Fibroblast of lung (primary cell): ENCODE measurements around the gene COL9A3. TPM values are rescaled to one million over a fixed set of nuclear protein-coding genes. Genes with fewer than 3 reads are reported as not detected.

Experiments
- DNase-seq, 2 donors: peaks; one replicate each; pipeline versions ENCODE4 v3.0.0 to v3.0.0-alpha.2; 2010; ENCODE audit warnings: low read depth in 2 of 2
- H2AFZ ChIP-seq: 2 replicates; pipeline ENCODE4 v1.5.1; 2012; ENCODE audit warnings: low read length, control low read depth, inconsistent platforms
- H3K27ac ChIP-seq: 2 replicates; pipeline ENCODE4 v1.5.1; 2011; ENCODE audit warnings: low read length, control low read depth; ENCODE audit not compliant: insufficient read depth
- H3K27me3 ChIP-seq: 2 replicates; pipeline ENCODE4 v1.5.1; 2011; ENCODE audit warnings: mild to moderate bottlenecking, low read length; ENCODE audit not compliant: control insufficient read depth, insufficient read depth
- H3K36me3 ChIP-seq: 2 replicates; pipeline ENCODE4 v1.5.1; 2011; ENCODE audit warnings: low read length; ENCODE audit not compliant: control insufficient read depth, insufficient read depth
- H3K4me1 ChIP-seq: 2 replicates; pipeline ENCODE4 v1.5.1; 2011; ENCODE audit warnings: low read length; ENCODE audit not compliant: control insufficient read depth, insufficient read depth; ENCODE audit errors: extremely low read depth
- H3K4me2 ChIP-seq: 2 replicates; pipeline ENCODE4 v1.5.1; 2011; ENCODE audit warnings: low read length, control low read depth; ENCODE audit not compliant: insufficient read depth; ENCODE audit errors: extremely low read depth
- H3K4me3 ChIP-seq, 4 experiments: fragments of 200-600 bp in 1 of 4; sonication (generic) in 1 of 4; replicated peaks in 1 of 4; 2 replicates each; pipeline ENCODE4 v1.5.1; 2011 to 2016; ENCODE audit warnings: low read length in 4 of 4, low read depth in 3 of 4, mild to moderate bottlenecking in 3 of 4, control low read depth in 2 of 4, inconsistent platforms in 1 of 4, mixed read lengths in 1 of 4; ENCODE audit not compliant: insufficient read depth in 1 of 4; ENCODE audit errors: control extremely low read depth in 1 of 4
- H3K79me2 ChIP-seq: 2 replicates; pipeline ENCODE4 v1.5.1; 2012; ENCODE audit warnings: mild to moderate bottlenecking, low read length, inconsistent platforms; ENCODE audit not compliant: control insufficient read depth, insufficient read depth
- H3K9ac ChIP-seq: 2 replicates; pipeline ENCODE4 v1.5.1; 2011; ENCODE audit warnings: mild to moderate bottlenecking, low read length, control low read depth; ENCODE audit not compliant: insufficient read depth
- H3K9me3 ChIP-seq: 2 replicates; pipeline ENCODE4 v1.5.1; 2012; ENCODE audit warnings: low read depth, low read length; ENCODE audit not compliant: control insufficient read depth, insufficient read depth
- H4K20me1 ChIP-seq: 2 replicates; pipeline ENCODE4 v1.5.1; 2011; ENCODE audit warnings: low read length; ENCODE audit not compliant: control insufficient read depth, insufficient read depth; ENCODE audit errors: extremely low read depth
- CTCF ChIP-seq, 2 donors: IDR thresholded peaks in 1 of 2; conservative IDR thresholded peaks in 1 of 2; 1 replicate in 1 of 2; 2 replicates in 1 of 2; pipeline ENCODE4 v1.5.1; 2011 to 2012; ENCODE audit warnings: low read length in 2 of 2, control low read depth in 1 of 2, inconsistent platforms in 1 of 2, low read depth in 1 of 2, mild to moderate bottlenecking in 1 of 2
- EZH2 ChIP-seq: IDR thresholded peaks from 2 replicates; pipeline ENCODE4 v1.5.1; 2012; ENCODE audit warnings: low read length, control low read depth, mild to moderate bottlenecking; ENCODE audit errors: missing control alignments
- polyA plus RNA-seq, 2 donors: library from polyadenylated mRNA; depleted of rRNA in 1 of 2; stranded (reverse) in 1 of 2; unstranded in 1 of 2; fragments of >200 nt; gene quantifications; 2 replicates each; pipeline ENCODE4 v1.2.1, GENCODE V29; 2011 to 2012; ENCODE audit warnings: missing spikeins in 1 of 2
- total RNA-seq: library from RNA; depleted of rRNA; stranded (reverse); fragments of >200 nt; gene quantifications from 2 replicates; pipeline ENCODE4 v1.2.1, GENCODE V29; 2014

Gene COL9A3
- total and polyA plus RNA-seq, 2 donors (not counting 1 experiment from before 2014, with no cell fraction given): 0.17 TPM

- Histone ChIP-seq H3K4me3 (no peak overlapping the region), H3K36me3 (no peaks in the 10 kb centered on the region), H3K79me2 (no peaks in the 10 kb centered on the region), H3K4me1 (peaks cover 19% of the 10 kb centered on the region), H3K9me3 (no peaks in the 10 kb centered on the region), H3K27ac (no peak overlapping the region), H3K9ac (no peak overlapping the region), H3K27me3 (peaks cover 10% of the 10 kb centered on the region), H4K20me1 (no peaks in the 10 kb centered on the region), H2AFZ (no peak overlapping the region), H3K4me2 (no peak overlapping the region)
- no peak for TF ChIP-seq EZH2
- no peak for TF ChIP-seq CTCF (conservative IDR thresholded peaks at IDR 0.05 in 1 of 2, IDR thresholded peaks at IDR 0.05 in 1 of 2; ENCODE audit: low read depth in 1 of 2, low read length in 2 of 2)
- no peak for DNase-seq
Measured at GRCh38 chr20:62790075-62790474, 26.8 kb upstream of the COL9A3 start.

GRCh38 chr20:62791301-62792181, 25.3 kb upstream of the COL9A3 start:
- Histone ChIP-seq H3K36me3 (no peaks in the 10 kb centered on the region), H3K4me3 (no peak overlapping the region)

More at GRCh38 chr20:62791301-62792181, 25.3 kb upstream of the COL9A3 start:
- H3K27ac ChIP-seq: peak overlapping the region; percentile 60
- H3K79me2 ChIP-seq: no peaks in the 10 kb centered on the region
- peaks cover 10% of the 10 kb centered on the region for H3K27me3 ChIP-seq
- peak overlapping the region; percentile 37 for H3K4me2 ChIP-seq
- no peak overlapping the region for H3K9ac ChIP-seq
- no peaks in the 10 kb centered on the region for H4K20me1 ChIP-seq
- TF ChIP-seq EZH2: no peak
- TF ChIP-seq CTCF (conservative IDR thresholded peaks at IDR 0.05 in 1 of 2, IDR thresholded peaks at IDR 0.05 in 1 of 2; ENCODE audit: low read depth in 1 of 2, low read length in 2 of 2): peak; percentile 84 to 93
- peak; percentile 81 to 92 for DNase-seq
- peaks cover 21% of the 10 kb centered on the region for H3K4me1 ChIP-seq
- no peaks in the 10 kb centered on the region for H3K9me3 ChIP-seq
- H2AFZ ChIP-seq: no peak overlapping the region
